A673 (cell line): ENCODE measurements around the gene REEP6.

Experiments
- EZH2 ChIP-seq: fragments of 200-600 bp; sonication (generic); IDR thresholded peaks from 2 replicates; pipeline ENCODE4 v1.6.1; 2017; ENCODE audit warnings: borderline replicate concordance, low read depth, mild to moderate bottlenecking, mixed read lengths, antibody characterized with exemption, low read length; ENCODE audit not compliant: poor library complexity, severe bottlenecking
- TF ChIP-seq, protein P1 (sequence below): fragments of 300-800, 200-600 bp; sonication (generic); conservative IDR thresholded peaks from 2 replicates; pipeline ENCODE4 v1.5.1; 2017; ENCODE audit warnings: low read depth, mild to moderate bottlenecking, antibody characterized with exemption, low read length, moderate library complexity, mixed read lengths

- TF ChIP-seq EZH2: no peak
- TF ChIP-seq, protein P1, sequence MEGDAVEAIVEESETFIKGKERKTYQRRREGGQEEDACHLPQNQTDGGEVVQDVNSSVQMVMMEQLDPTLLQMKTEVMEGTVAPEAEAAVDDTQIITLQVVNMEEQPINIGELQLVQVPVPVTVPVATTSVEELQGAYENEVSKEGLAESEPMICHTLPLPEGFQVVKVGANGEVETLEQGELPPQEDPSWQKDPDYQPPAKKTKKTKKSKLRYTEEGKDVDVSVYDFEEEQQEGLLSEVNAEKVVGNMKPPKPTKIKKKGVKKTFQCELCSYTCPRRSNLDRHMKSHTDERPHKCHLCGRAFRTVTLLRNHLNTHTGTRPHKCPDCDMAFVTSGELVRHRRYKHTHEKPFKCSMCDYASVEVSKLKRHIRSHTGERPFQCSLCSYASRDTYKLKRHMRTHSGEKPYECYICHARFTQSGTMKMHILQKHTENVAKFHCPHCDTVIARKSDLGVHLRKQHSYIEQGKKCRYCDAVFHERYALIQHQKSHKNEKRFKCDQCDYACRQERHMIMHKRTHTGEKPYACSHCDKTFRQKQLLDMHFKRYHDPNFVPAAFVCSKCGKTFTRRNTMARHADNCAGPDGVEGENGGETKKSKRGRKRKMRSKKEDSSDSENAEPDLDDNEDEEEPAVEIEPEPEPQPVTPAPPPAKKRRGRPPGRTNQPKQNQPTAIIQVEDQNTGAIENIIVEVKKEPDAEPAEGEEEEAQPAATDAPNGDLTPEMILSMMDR: no peak
Measured at GRCh38 chr19:1466461-1467214, 24.3 kb upstream of the REEP6 start.
